ENCODE data around the gene HSF5.

DNA sequence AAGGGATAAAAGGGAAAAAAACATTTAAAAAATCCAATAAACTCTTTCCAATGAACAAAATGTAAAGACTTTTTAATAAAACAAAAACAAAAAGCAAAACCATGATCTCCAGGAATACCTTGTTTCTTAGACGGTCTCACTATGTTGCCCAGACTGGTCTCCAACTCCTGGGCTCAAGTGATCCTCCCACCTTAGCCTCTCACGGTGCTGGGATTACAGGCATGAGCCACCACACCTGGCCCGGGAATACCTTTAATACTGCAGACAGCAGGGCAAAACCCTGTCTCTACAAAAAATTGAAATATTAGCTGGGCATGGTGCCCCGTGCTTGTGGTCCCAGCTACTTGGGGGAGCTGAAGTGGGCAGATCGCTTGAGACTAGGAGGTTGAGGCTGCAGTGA is 78.8 kb downstream of the HSF5 start:
- TF ChIP-seq FOXA1 (IDR thresholded peaks at IDR 0.05) (no peak), ATF3 (IDR thresholded peaks at IDR 0.05) (no peak), RAD21 (IDR thresholded peaks at IDR 0.05) (no peak), YY1 (IDR thresholded peaks at IDR 0.05) (no peak), MAX (IDR thresholded peaks at IDR 0.05) (no peak), RXRA (IDR thresholded peaks at IDR 0.05) (no peak), GABPA (IDR thresholded peaks at IDR 0.05 in 1 of 2, conservative IDR thresholded peaks at IDR 0.05 in 1 of 2) (no peak), JUND (IDR thresholded peaks at IDR 0.05) (no peak), ZBTB33 (IDR thresholded peaks at IDR 0.05) (no peak)
- TF ChIP-seq, protein P1, sequence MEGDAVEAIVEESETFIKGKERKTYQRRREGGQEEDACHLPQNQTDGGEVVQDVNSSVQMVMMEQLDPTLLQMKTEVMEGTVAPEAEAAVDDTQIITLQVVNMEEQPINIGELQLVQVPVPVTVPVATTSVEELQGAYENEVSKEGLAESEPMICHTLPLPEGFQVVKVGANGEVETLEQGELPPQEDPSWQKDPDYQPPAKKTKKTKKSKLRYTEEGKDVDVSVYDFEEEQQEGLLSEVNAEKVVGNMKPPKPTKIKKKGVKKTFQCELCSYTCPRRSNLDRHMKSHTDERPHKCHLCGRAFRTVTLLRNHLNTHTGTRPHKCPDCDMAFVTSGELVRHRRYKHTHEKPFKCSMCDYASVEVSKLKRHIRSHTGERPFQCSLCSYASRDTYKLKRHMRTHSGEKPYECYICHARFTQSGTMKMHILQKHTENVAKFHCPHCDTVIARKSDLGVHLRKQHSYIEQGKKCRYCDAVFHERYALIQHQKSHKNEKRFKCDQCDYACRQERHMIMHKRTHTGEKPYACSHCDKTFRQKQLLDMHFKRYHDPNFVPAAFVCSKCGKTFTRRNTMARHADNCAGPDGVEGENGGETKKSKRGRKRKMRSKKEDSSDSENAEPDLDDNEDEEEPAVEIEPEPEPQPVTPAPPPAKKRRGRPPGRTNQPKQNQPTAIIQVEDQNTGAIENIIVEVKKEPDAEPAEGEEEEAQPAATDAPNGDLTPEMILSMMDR (IDR thresholded peaks at IDR 0.05; ENCODE audit: low read depth, low read length, missing input control): no peak
- TF ChIP-seq, protein P2, sequence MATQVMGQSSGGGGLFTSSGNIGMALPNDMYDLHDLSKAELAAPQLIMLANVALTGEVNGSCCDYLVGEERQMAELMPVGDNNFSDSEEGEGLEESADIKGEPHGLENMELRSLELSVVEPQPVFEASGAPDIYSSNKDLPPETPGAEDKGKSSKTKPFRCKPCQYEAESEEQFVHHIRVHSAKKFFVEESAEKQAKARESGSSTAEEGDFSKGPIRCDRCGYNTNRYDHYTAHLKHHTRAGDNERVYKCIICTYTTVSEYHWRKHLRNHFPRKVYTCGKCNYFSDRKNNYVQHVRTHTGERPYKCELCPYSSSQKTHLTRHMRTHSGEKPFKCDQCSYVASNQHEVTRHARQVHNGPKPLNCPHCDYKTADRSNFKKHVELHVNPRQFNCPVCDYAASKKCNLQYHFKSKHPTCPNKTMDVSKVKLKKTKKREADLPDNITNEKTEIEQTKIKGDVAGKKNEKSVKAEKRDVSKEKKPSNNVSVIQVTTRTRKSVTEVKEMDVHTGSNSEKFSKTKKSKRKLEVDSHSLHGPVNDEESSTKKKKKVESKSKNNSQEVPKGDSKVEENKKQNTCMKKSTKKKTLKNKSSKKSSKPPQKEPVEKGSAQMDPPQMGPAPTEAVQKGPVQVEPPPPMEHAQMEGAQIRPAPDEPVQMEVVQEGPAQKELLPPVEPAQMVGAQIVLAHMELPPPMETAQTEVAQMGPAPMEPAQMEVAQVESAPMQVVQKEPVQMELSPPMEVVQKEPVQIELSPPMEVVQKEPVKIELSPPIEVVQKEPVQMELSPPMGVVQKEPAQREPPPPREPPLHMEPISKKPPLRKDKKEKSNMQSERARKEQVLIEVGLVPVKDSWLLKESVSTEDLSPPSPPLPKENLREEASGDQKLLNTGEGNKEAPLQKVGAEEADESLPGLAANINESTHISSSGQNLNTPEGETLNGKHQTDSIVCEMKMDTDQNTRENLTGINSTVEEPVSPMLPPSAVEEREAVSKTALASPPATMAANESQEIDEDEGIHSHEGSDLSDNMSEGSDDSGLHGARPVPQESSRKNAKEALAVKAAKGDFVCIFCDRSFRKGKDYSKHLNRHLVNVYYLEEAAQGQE (IDR thresholded peaks at IDR 0.05): no peak

All from liver (tissue), 3 donors.